HG03520 (cell line): ENCODE measurements around the gene SPIB.
"Not testable (repeated sequence)": the region's sequence is repeated elsewhere in the genome, so short reads cannot be mapped to it uniquely, and the experiment has no call there.

Experiments
- ATAC-seq: cut with Tn5 transposase; IDR thresholded peaks from one replicate; pipeline ENCODE4 v1.9.1; 2021; ENCODE audit warnings: mild to moderate bottlenecking, moderate library complexity; ENCODE audit not compliant: unreplicated experiment

Gene SPIB

GRCh38 chr19:50390295-50390694 lies 28.4 kb upstream of the SPIB start:
- ATAC-seq: not testable (repeated sequence)

- ATAC-seq: not testable (repeated sequence)
These were observed 27.8 kb upstream of the SPIB start for GRCh38 chr19:50390952-50391351.

- ATAC-seq: no peak
These were observed 26.0 kb upstream of the SPIB start for GRCh38 chr19:50392759-50393158.

GRCh38 chr19:50393589-50393988 lies 25.1 kb upstream of the SPIB start:
- no peak for ATAC-seq

- ATAC-seq: no peak
These were observed 24.7 kb upstream of the SPIB start for GRCh38 chr19:50394017-50394416.

- ATAC-seq: no peak
These were observed 19.9 kb upstream of the SPIB start for GRCh38 chr19:50398675-50399367.

GRCh38 chr19:50399368-50399745 lies 19.4 kb upstream of the SPIB start:
- ATAC-seq: no peak

- ATAC-seq: no peak
These were observed 16.9 kb upstream of the SPIB start for GRCh38 chr19:50401605-50402450.

- no peak for ATAC-seq
These were observed 16.0 kb upstream of the SPIB start for GRCh38 chr19:50402544-50403301.

- no peak for ATAC-seq
These were observed 12.4 kb upstream of the SPIB start for GRCh38 chr19:50406156-50406820.

- ATAC-seq: no peak
These were observed 11.9 kb upstream of the SPIB start for GRCh38 chr19:50406829-50407228.

- no peak for ATAC-seq
These were observed 9.4 kb upstream of the SPIB start for GRCh38 chr19:50409347-50409746.

- ATAC-seq: no peak
These were observed 8.6 kb upstream of the SPIB start for GRCh38 chr19:50410109-50410508.

- no peak for ATAC-seq
These were observed 6.3 kb upstream of the SPIB start for GRCh38 chr19:50412419-50412818.

GRCh38 chr19:50413096-50413495 lies 5.6 kb upstream of the SPIB start:
- no peak for ATAC-seq

GRCh38 chr19:50413531-50413930 lies 5.2 kb upstream of the SPIB start:
- no peak for ATAC-seq

- ATAC-seq: peak; percentile 20
These were observed 3.7 kb upstream of the SPIB start for GRCh38 chr19:50414864-50415660.

- ATAC-seq: peak; percentile 44
These were observed 3.1 kb upstream of the SPIB start for GRCh38 chr19:50415661-50416033.

GRCh38 chr19:50416034-50416977 lies 2.4 kb upstream of the SPIB start:
- no peak for ATAC-seq
